Upper lobe of left lung (tissue), 4 donors: ENCODE results near the gene CHST11.

Experiments
- EP300 ChIP-seq, 4 donors: sonication (generic); formaldehyde crosslinking; IDR thresholded peaks; one replicate each; pipeline ENCODE4 v1.5.1; 2017; ENCODE audit warnings: antibody characterized with exemption in 4 of 4, control low read depth in 2 of 4
- POLR2A ChIP-seq, 4 donors: fragments of 450-650 bp; IDR thresholded peaks; one replicate each; pipeline ENCODE4 v1.5.1; 2016 to 2017; ENCODE audit warnings: antibody characterized with exemption in 4 of 4, mild to moderate bottlenecking in 2 of 4
- POLR2AphosphoS5 ChIP-seq, 2 donors: sonication (generic); formaldehyde crosslinking; IDR thresholded peaks; one replicate each; pipeline ENCODE4 v1.5.1; 2017; ENCODE audit warnings: antibody characterized with exemption in 2 of 2
- TF ChIP-seq, protein P1 (sequence below), 6 experiments: fragments of 450-650 bp in 4 of 6; fragments of 200-600 bp in 2 of 6; sonication (generic) in 2 of 6; IDR thresholded peaks; one replicate each; pipeline ENCODE4 v1.5.1; 2016 to 2019; ENCODE audit warnings: antibody characterized with exemption in 6 of 6

- TF ChIP-seq, protein P1, sequence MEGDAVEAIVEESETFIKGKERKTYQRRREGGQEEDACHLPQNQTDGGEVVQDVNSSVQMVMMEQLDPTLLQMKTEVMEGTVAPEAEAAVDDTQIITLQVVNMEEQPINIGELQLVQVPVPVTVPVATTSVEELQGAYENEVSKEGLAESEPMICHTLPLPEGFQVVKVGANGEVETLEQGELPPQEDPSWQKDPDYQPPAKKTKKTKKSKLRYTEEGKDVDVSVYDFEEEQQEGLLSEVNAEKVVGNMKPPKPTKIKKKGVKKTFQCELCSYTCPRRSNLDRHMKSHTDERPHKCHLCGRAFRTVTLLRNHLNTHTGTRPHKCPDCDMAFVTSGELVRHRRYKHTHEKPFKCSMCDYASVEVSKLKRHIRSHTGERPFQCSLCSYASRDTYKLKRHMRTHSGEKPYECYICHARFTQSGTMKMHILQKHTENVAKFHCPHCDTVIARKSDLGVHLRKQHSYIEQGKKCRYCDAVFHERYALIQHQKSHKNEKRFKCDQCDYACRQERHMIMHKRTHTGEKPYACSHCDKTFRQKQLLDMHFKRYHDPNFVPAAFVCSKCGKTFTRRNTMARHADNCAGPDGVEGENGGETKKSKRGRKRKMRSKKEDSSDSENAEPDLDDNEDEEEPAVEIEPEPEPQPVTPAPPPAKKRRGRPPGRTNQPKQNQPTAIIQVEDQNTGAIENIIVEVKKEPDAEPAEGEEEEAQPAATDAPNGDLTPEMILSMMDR (IDR thresholded peaks at IDR 0.05) = no peak
- TF ChIP-seq POLR2A (IDR thresholded peaks at IDR 0.05) (no peak), EP300 (IDR thresholded peaks at IDR 0.05) (no peak), POLR2AphosphoS5 (IDR thresholded peaks at IDR 0.05) (no peak)
Measured at GRCh38 chr12:104680491-104680890, 223.7 kb downstream of the CHST11 start.
